ENCODE measurements around the gene C1QTNF12. TPM values are rescaled to one million over a fixed set of nuclear protein-coding genes. Genes with fewer than 3 reads are reported as not detected.

The C1QTNF12 gene
- total RNA-seq, 2 experiments from 2014 or later = 1.2 to 1.4 TPM

GRCh38 chr1:1223321-1223720, 23.2 kb downstream of the C1QTNF12 start:
- Mint-ChIP-seq H3K4me1 (peaks cover 10% of the 10 kb centered on the region), H3K9me3 (no peaks in the 10 kb centered on the region), H3K36me3 (ENCODE audit: low read depth) (peaks cover 45% of the 10 kb centered on the region), H3K4me3 (no peak overlapping the region), H3K27me3 (no peaks in the 10 kb centered on the region), H3K27ac (no peak overlapping the region)
- ChIA-PET POLR2A (no interaction called here), CTCF (interaction anchor here (0.6 kb wide), 1 partner anchor 1035 kb away, joined by 3 read pairs; no protein-coding TSS in a partner anchor)
- DNase-seq = no peak

- H3K4me3 Mint-ChIP-seq = no peak overlapping the region
- CTCF ChIA-PET = no interaction called here
- H3K27me3 Mint-ChIP-seq = no peaks in the 10 kb centered on the region
- peaks cover 50% of the 10 kb centered on the region for H3K36me3 Mint-ChIP-seq (ENCODE audit: low read depth)
- DNase-seq = no peak
- POLR2A ChIA-PET = no interaction called here
- peaks cover 16% of the 10 kb centered on the region for H3K4me1 Mint-ChIP-seq
- no peaks in the 10 kb centered on the region for H3K9me3 Mint-ChIP-seq
- H3K27ac Mint-ChIP-seq = no peak overlapping the region
Measured at GRCh38 chr1:1222575-1223225, 23.8 kb downstream of the C1QTNF12 start.

DNA sequence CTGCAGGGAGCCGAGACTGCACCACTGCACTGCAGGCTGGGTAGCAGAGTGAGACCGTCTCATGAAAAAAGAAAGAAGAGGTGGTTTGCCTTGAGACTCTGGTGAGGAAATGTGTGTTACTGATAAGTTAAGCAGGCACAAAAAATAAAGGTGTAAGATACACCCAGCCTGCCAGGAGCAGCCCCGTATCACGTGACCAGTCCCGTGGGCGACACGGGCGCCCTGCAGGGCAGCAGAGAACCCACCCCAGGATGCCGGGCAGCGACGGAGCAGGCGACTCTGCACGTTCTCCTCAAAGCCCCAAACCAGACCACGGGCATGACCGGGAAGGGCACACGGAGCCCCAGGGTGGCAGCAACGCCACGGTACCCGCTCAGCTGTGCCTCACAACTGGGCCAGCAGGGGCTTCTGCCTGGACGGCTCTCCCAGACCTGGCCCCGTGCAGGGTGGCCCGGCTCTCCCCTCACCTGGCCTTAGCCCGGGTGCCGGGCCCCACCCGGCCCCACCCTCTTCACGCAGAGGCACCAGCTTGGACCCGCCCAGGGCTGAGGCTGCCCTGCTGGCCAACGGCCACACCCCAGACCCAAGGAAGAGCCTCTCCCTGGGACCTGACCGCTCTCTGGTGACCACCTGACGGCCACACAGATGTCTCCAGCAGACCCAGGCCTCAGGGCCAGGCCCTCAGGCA, 24.5 kb downstream of the C1QTNF12 start:
- Mint-ChIP-seq H3K4me1 (peaks cover 16% of the 10 kb centered on the region), H3K27me3 (no peaks in the 10 kb centered on the region), H3K36me3 (ENCODE audit: low read depth) (peaks cover 53% of the 10 kb centered on the region), H3K4me3 (no peak overlapping the region), H3K27ac (no peak overlapping the region), H3K9me3 (no peaks in the 10 kb centered on the region)
- CTCF ChIA-PET = no interaction called here
- no peak for DNase-seq
- POLR2A ChIA-PET = no interaction called here

DNA sequence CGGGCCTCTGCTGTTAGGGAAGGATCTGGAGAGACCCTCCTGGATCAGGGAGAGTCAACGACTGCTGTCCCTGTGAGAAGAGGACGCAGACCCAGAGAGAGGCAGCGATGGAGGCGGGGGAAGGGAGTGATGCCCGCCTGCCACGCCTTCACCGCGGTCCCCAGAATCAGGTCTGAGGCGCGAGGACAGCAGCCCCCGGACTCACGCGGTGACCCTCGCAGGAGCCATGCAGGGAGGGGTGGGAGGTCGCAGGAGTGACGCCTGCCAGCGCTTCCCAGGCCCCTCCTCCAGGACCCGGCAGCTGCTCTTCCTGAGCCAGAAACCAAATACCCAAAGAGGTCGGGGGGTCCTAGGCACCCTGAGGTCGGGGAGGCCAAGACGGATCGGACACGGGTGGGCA, 26.3 kb downstream of the C1QTNF12 start:
- no peak for DNase-seq
- Mint-ChIP-seq H3K4me1 (peaks cover 23% of the 10 kb centered on the region), H3K9me3 (no peaks in the 10 kb centered on the region), H3K27me3 (no peaks in the 10 kb centered on the region), H3K4me3 (no peak overlapping the region), H3K27ac (no peak overlapping the region), H3K36me3 (ENCODE audit: low read depth) (peaks cover 52% of the 10 kb centered on the region)
- CTCF ChIA-PET = no interaction called here
- POLR2A ChIA-PET = no interaction called here

DNA sequence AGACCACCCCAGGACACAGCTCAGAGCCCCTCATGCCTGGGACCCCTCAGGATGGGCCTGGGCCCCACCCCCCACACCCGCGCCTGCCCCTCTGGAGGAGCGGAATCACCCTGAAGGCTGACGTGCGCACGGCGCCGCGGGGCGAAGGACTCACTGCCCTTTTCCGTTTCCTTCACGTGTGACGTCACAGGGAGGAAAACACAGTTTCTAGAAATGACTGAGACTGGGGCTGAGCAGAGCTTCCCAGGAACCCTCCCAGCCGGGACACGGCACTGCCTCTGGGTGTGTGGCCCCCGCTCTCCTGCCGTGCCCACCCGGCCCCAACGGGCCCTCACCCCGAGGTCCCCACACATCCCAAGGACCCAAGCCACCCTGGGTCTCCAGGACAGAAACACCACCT, 27.2 kb downstream of the C1QTNF12 start:
- ChIA-PET POLR2A (no interaction called here), CTCF (interaction anchor here (1.0 to 1.5 kb wide), 2 partner anchors 9 kb away, joined by 3 read pairs; no protein-coding TSS in a partner anchor)
- Mint-ChIP-seq H3K36me3 (ENCODE audit: low read depth) (peaks cover 43% of the 10 kb centered on the region), H3K27me3 (no peaks in the 10 kb centered on the region), H3K27ac (peak overlapping the region; percentile 68), H3K4me3 (no peak overlapping the region), H3K4me1 (peaks cover 30% of the 10 kb centered on the region), H3K9me3 (no peaks in the 10 kb centered on the region)
- DNase-seq = peak; percentile 37

DNA sequence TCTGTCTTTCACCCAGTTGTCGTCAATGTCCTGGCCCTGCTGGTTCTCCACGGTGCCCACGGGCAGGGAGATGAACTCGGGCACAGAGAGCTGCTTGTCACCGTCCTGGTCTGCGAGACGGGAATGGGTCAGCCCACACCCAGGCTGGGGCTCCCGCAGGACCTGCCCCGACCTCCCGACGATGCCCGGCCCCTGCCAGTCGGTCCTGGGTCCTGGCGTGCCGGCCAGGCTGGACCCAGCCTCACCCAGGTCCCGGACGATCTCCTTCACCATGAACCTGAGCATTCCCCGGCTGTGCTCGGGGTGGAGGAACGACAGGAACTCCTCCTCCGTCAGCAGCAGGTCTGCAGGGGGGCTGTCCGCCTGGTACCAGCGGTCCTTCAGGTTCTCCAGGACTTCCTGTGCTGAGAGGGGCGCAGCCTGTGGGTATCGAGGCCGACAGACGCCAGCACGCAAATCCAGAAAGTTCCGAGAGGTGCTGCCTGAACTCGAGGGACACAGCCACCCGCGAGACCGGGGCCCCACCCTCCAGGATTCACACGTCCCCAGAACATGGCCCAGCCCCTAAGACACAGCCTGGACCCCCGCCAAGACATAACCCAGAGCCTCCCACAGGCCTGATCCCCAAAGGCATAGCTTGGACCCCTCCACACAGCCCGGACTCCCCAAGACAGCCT, 27.9 kb downstream of the C1QTNF12 start:
- ChIA-PET POLR2A (no interaction called here), CTCF (interaction anchor here (1.0 to 1.5 kb wide), 6 partner anchors 8 to 32 kb away, joined by 3 to 6 read pairs (median 3); no protein-coding TSS in a partner anchor)
- Mint-ChIP-seq H3K36me3 (ENCODE audit: low read depth) (peaks cover 40% of the 10 kb centered on the region), H3K9me3 (no peaks in the 10 kb centered on the region), H3K27me3 (no peaks in the 10 kb centered on the region), H3K27ac (no peak overlapping the region), H3K4me3 (no peak overlapping the region), H3K4me1 (peaks cover 35% of the 10 kb centered on the region)
- DNase-seq = no peak

DNA sequence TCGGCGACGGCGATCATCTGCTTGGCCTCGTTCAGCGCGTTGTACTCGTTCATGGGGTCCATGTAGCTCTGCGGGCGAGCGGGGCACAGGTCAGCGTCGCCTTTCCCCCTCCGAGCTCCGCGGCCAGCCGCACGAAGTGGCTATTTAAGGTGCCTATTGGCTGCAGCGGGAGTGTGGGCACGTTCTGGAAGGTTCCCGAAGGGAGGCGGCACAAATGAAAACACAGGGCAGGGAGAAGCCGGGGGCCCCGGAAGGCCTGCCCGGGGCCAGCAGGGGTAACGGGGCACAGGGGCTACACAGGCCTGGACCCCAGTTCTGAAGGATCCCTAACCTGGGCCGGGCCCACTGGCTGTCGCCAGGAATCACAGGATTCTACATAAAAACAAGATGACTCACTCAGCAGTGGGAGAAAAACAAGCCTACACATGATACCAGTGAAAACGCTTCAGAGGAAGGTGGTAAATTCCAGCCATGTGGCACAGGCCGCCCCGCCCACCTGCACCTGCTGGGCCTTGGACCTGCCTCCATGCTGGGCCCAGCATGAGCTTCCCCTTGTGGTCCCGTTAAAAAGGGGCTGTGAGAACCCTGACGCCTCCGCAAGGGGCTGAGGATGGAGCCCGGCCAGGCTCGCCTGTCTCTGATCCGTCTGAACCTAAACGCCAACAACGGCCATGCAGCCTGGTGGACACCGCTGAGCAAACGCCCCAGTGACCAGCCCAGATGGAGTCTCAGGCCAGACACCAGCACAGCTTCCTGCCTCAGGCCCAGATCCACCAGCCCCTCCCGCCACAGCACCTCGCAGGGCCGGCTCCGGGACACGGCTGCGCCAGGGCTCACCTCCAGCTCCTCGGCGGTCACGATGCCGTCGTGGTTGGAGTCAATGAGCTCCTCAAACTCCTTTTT, 28.6 kb downstream of the C1QTNF12 start:
- ChIA-PET CTCF (interaction anchor here (1.0 to 1.6 kb wide), 7 partner anchors 9 to 96 kb away, joined by 3 to 6 read pairs (median 3); no protein-coding TSS in a partner anchor), POLR2A (no interaction called here)
- Mint-ChIP-seq H3K27me3 (no peaks in the 10 kb centered on the region), H3K4me1 (peaks cover 35% of the 10 kb centered on the region), H3K27ac (peak overlapping the region; percentile 31), H3K9me3 (no peaks in the 10 kb centered on the region), H3K36me3 (ENCODE audit: low read depth) (peaks cover 35% of the 10 kb centered on the region), H3K4me3 (no peak overlapping the region)
- DNase-seq = no peak

DNA sequence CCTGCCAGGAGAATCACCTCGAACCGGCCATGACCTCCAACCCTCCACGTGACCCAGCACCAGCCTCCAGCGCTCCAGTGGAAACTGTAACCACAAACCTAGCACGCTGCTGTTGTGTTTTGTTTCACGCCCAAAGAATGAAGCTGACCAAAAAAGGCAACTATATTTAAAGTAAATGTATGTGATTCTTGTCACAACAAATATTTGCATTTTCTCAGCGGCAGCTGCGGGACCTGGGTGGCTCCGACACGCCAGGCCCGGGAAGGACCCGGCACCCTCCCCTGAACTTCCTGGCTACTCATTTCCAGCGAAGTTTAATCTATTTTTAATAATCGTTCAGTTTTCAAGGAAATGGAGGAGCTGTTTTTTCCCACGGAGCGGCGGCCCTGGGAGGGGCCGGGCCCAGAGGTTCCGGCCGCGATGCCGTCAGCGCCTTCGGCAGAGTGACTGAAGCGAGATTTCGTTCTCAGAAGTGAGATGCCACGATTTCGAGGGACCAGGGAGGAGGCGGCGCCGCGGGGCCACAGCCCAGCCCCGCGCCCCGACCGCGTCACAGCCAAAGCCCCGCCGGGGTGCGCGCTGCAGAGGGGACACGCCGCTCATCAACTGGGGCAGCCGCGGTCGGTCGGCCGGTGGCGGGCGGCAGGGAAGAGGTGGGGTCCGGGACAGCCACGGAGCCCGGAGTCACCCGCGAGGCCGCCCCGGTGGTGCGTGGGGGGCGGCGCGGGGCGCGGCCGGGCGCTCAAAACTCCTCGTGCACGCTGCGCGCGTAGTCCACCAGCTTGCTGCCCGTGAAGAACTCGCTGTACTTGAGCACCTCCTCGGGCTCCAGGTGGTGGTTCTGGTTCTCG, 29.5 kb downstream of the C1QTNF12 start:
- ChIA-PET CTCF (interaction anchor here (1.0 to 1.6 kb wide), 2 partner anchors 10 to 95 kb away, joined by 4 to 5 read pairs; no protein-coding TSS in a partner anchor), POLR2A (no interaction called here)
- H3K27ac Mint-ChIP-seq = peak overlapping the region; percentile 89
- peaks cover 38% of the 10 kb centered on the region for H3K4me1 Mint-ChIP-seq
- no peaks in the 10 kb centered on the region for H3K9me3 Mint-ChIP-seq
- no peaks in the 10 kb centered on the region for H3K27me3 Mint-ChIP-seq
- H3K36me3 Mint-ChIP-seq (ENCODE audit: low read depth) = peaks cover 30% of the 10 kb centered on the region
- peak overlapping the region; percentile 66 for H3K4me3 Mint-ChIP-seq
- peak; percentile 54 for DNase-seq

GRCh38 chr1:1215881-1216605, 30.5 kb downstream of the C1QTNF12 start:
- H3K27me3 Mint-ChIP-seq = no peaks in the 10 kb centered on the region
- H3K36me3 Mint-ChIP-seq (ENCODE audit: low read depth) = peaks cover 26% of the 10 kb centered on the region
- no peaks in the 10 kb centered on the region for H3K9me3 Mint-ChIP-seq
- H3K4me3 Mint-ChIP-seq = peak overlapping the region; percentile 66
- DNase-seq = no peak
- POLR2A ChIA-PET = no interaction called here
- H3K27ac Mint-ChIP-seq = peak overlapping the region; percentile 89
- CTCF ChIA-PET = interaction anchor here (0.9 to 1.4 kb wide), 3 partner anchors 11 to 979 kb away, joined by 3 to 6 read pairs (median 3); partner anchors contain the start of gene FAAP20
- peaks cover 40% of the 10 kb centered on the region for H3K4me1 Mint-ChIP-seq

- H3K9me3 Mint-ChIP-seq = no peaks in the 10 kb centered on the region
- H3K27ac Mint-ChIP-seq = peak overlapping the region; percentile 76
- H3K4me1 Mint-ChIP-seq = peaks cover 41% of the 10 kb centered on the region
- H3K36me3 Mint-ChIP-seq (ENCODE audit: low read depth) = peaks cover 18% of the 10 kb centered on the region
- H3K4me3 Mint-ChIP-seq = peak overlapping the region; percentile 34
- CTCF ChIA-PET = interaction anchor here (0.9 to 1.4 kb wide), 4 partner anchors 10 to 980 kb away, joined by 3 to 6 read pairs (median 3); partner anchors contain the start of gene FAAP20
- POLR2A ChIA-PET = no interaction called here
- H3K27me3 Mint-ChIP-seq = no peaks in the 10 kb centered on the region
- no peak for DNase-seq
Measured at GRCh38 chr1:1215080-1215676, 31.3 kb downstream of the C1QTNF12 start.
